Mucosa of gallbladder (tissue), 1 donor: ENCODE data around the gene RHOA. TPM values are rescaled to one million over a fixed set of nuclear protein-coding genes. Genes with fewer than 3 reads are reported as not detected.

Experiments used
- DNase-seq: peaks from one replicate; pipeline ENCODE4 v3.0.0-alpha.2; 2020; ENCODE audit warnings: low spot score
- total RNA-seq: library from RNA; stranded (reverse); gene quantifications from one replicate; pipeline ENCODE4 v1.2.1, GENCODE V29; 2021
- donor health status: DM: no; HTN: no; CAD: no.

Gene RHOA
- total RNA-seq = 386 TPM

- peak; percentile 100 for DNase-seq
These were observed at the start of gene RHOA, which contains the start of gene TCTA for GRCh38 chr3:49411968-49412631. TSS of gene RHOA (minus strand) at chr3:49411976. CDS start at chr3:49375589, 36,387 bp downstream. TSS of gene TCTA (plus strand) at chr3:49412423. CDS start at chr3:49412427, 4 bp downstream.

GRCh38 chr3:49460956-49461355 is 49.2 kb upstream of the RHOA start:
- DNase-seq = no peak

GRCh38 chr3:49460188-49460890 is 48.6 kb upstream of the RHOA start:
- no peak for DNase-seq

- no peak for DNase-seq
These were observed 44.7 kb upstream of the RHOA start for GRCh38 chr3:49456466-49456865.

GRCh38 chr3:49454898-49455681 is 43.3 kb upstream of the RHOA start:
- DNase-seq = no peak

- DNase-seq = no peak
These were observed 42.7 kb upstream of the RHOA start for GRCh38 chr3:49454458-49454857.

- DNase-seq = no peak
These were observed 41.8 kb upstream of the RHOA start for GRCh38 chr3:49453621-49454020.

- DNase-seq = no peak
These were observed 33.6 kb upstream of the RHOA start for GRCh38 chr3:49445391-49445790.

GRCh38 chr3:49434731-49435130 is 23.0 kb upstream of the RHOA start:
- no peak for DNase-seq

GRCh38 chr3:49428752-49429080 is 16.9 kb upstream of the RHOA start:
- DNase-seq = no peak

GRCh38 chr3:49427586-49427985 is 15.8 kb upstream of the RHOA start:
- DNase-seq = no peak

GRCh38 chr3:49424816-49425215 is 13.0 kb upstream of the RHOA start:
- no peak for DNase-seq

- DNase-seq = peak; percentile 35
These were observed 10.8 kb upstream of the RHOA start, which contains the start of gene AMT for GRCh38 chr3:49422379-49423248. TSS of gene AMT (minus strand) at chr3:49422473. CDS start at chr3:49422450, 23 bp downstream.

- no peak for DNase-seq
These were observed 10.2 kb upstream of the RHOA start for GRCh38 chr3:49421890-49422378.

- no peak for DNase-seq
These were observed 5.8 kb upstream of the RHOA start for GRCh38 chr3:49417516-49418120.

- no peak for DNase-seq
These were observed 5.1 kb upstream of the RHOA start for GRCh38 chr3:49416867-49417266.

- DNase-seq = no peak
These were observed 4.3 kb upstream of the RHOA start for GRCh38 chr3:49415931-49416601.

- no peak for DNase-seq
These were observed 3.0 kb upstream of the RHOA start for GRCh38 chr3:49414753-49415152.

GRCh38 chr3:49413338-49413734 is 1.6 kb upstream of the RHOA start:
- no peak for DNase-seq

GRCh38 chr3:49412632-49413337 is 1.0 kb upstream of the RHOA start:
- no peak for DNase-seq
